Measurements from ENCODE around the gene LMAN2.
"Not testable (repeated sequence)": the region's sequence is repeated elsewhere in the genome, so short reads cannot be mapped to it uniquely, and the experiment has no call there.

LMAN2 gene

GRCh38 chr5:177362610-177363507, 11.4 kb upstream of the LMAN2 start:
- Histone ChIP-seq H3K27me3 (ENCODE audit: control insufficient read depth, insufficient read depth, low read length) (peaks cover 8% of the 10 kb centered on the region), H3K4me3 (ENCODE audit: low read depth, low read length) (peak overlapping the region; percentile 76), H3K4me1 (ENCODE audit: control insufficient read depth, insufficient read depth, low read length) (peaks cover 17% of the 10 kb centered on the region), H3K27ac (ENCODE audit: low read depth, low read length) (peak overlapping the region; percentile 4), H3K9ac (ENCODE audit: low read depth, low read length) (peak overlapping the region; percentile 41; the same call in 1 of the 2 replicates), H3K36me3 (ENCODE audit: control insufficient read depth, insufficient read depth, low read length) (no peaks in the 10 kb centered on the region), H3K9me3 (ENCODE audit: control insufficient read depth, insufficient read depth, low read length) (no peaks in the 10 kb centered on the region)

- Histone ChIP-seq H3K4me3 (ENCODE audit: low read depth, low read length) (no peak overlapping the region; the same call in 1 of the 2 replicates), H3K27me3 (ENCODE audit: control insufficient read depth, insufficient read depth, low read length) (0 out of 2 replicates have a peak, but pooled peaks cover 2% of the 10 kb centered on the region), H3K36me3 (ENCODE audit: control insufficient read depth, insufficient read depth, low read length) (no peaks in the 10 kb centered on the region), H3K27ac (ENCODE audit: low read depth, low read length) (no peak overlapping the region), H3K9ac (ENCODE audit: low read depth, low read length) (no peak overlapping the region), H3K4me1 (ENCODE audit: control insufficient read depth, insufficient read depth, low read length) (peaks cover 17% of the 10 kb centered on the region), H3K9me3 (ENCODE audit: control insufficient read depth, insufficient read depth, low read length) (no peaks in the 10 kb centered on the region)
Observed at GRCh38 chr5:177362292-177362609, 10.8 kb upstream of the LMAN2 start.

- Histone ChIP-seq H3K27me3 (ENCODE audit: control insufficient read depth, insufficient read depth, low read length) (0 out of 2 replicates have a peak, but pooled peaks cover 2% of the 10 kb centered on the region), H3K9me3 (ENCODE audit: control insufficient read depth, insufficient read depth, low read length) (no peaks in the 10 kb centered on the region), H3K27ac (ENCODE audit: low read depth, low read length) (no peak overlapping the region), H3K4me1 (ENCODE audit: control insufficient read depth, insufficient read depth, low read length) (peaks cover 17% of the 10 kb centered on the region), H3K36me3 (ENCODE audit: control insufficient read depth, insufficient read depth, low read length) (no peaks in the 10 kb centered on the region), H3K4me3 (ENCODE audit: low read depth, low read length) (no peak overlapping the region), H3K9ac (ENCODE audit: low read depth, low read length) (no peak overlapping the region)
Observed at GRCh38 chr5:177361418-177362291, 10.2 kb upstream of the LMAN2 start.

GRCh38 chr5:177360740-177361139, 9.3 kb upstream of the LMAN2 start:
- not testable (repeated sequence) for H3K9ac ChIP-seq (ENCODE audit: low read depth, low read length)

GRCh38 chr5:177359860-177360259, 8.4 kb upstream of the LMAN2 start:
- H3K9ac ChIP-seq (ENCODE audit: low read depth, low read length), result no peak overlapping the region
- no peak overlapping the region for H3K27ac ChIP-seq (ENCODE audit: low read depth, low read length)
- H3K4me3 ChIP-seq (ENCODE audit: low read depth, low read length), result no peak overlapping the region
- H3K4me1 ChIP-seq (ENCODE audit: control insufficient read depth, insufficient read depth, low read length), result peaks cover 11% of the 10 kb centered on the region
- no peaks in the 10 kb centered on the region for H3K36me3 ChIP-seq (ENCODE audit: control insufficient read depth, insufficient read depth, low read length)
- 0 out of 2 replicates have a peak, but pooled peaks cover 2% of the 10 kb centered on the region for H3K27me3 ChIP-seq (ENCODE audit: control insufficient read depth, insufficient read depth, low read length)
- no peaks in the 10 kb centered on the region for H3K9me3 ChIP-seq (ENCODE audit: control insufficient read depth, insufficient read depth, low read length)

More at GRCh38 chr5:177360740-177361139, 9.3 kb upstream of the LMAN2 start:
- H3K9me3 ChIP-seq (ENCODE audit: control insufficient read depth, insufficient read depth, low read length); H3K27me3 ChIP-seq (ENCODE audit: control insufficient read depth, insufficient read depth, low read length); H3K36me3 ChIP-seq (ENCODE audit: control insufficient read depth, insufficient read depth, low read length); H3K4me3 ChIP-seq (ENCODE audit: low read depth, low read length); H3K27ac ChIP-seq (ENCODE audit: low read depth, low read length): not testable (repeated sequence)
- peaks cover 11% of the 10 kb centered on the region for H3K4me1 ChIP-seq (ENCODE audit: control insufficient read depth, insufficient read depth, low read length)

- H3K27ac ChIP-seq (ENCODE audit: low read depth, low read length), result no peak overlapping the region
Observed at GRCh38 chr5:177359451-177359851, 8.0 kb upstream of the LMAN2 start.

GRCh38 chr5:177358370-177358819, 6.9 kb upstream of the LMAN2 start:
- H3K4me3 ChIP-seq (ENCODE audit: low read depth, low read length), result no peak overlapping the region

More at GRCh38 chr5:177359451-177359851, 8.0 kb upstream of the LMAN2 start:
- no peak overlapping the region for H3K4me3 ChIP-seq (ENCODE audit: low read depth, low read length)
- no peaks in the 10 kb centered on the region for H3K36me3 ChIP-seq (ENCODE audit: control insufficient read depth, insufficient read depth, low read length)
- H3K9ac ChIP-seq (ENCODE audit: low read depth, low read length), result no peak overlapping the region
- H3K4me1 ChIP-seq (ENCODE audit: control insufficient read depth, insufficient read depth, low read length), result peaks cover 11% of the 10 kb centered on the region
- 0 out of 2 replicates have a peak, but pooled peaks cover 2% of the 10 kb centered on the region for H3K27me3 ChIP-seq (ENCODE audit: control insufficient read depth, insufficient read depth, low read length)
- no peaks in the 10 kb centered on the region for H3K9me3 ChIP-seq (ENCODE audit: control insufficient read depth, insufficient read depth, low read length)

GRCh38 chr5:177357459-177358351, 6.2 kb upstream of the LMAN2 start, which contains the start of gene RGS14:
Gene RGS14 (plus strand): TSS chr5:177357924. CDS start chr5:177358025, 101 bp downstream.
- no peaks in the 10 kb centered on the region for H3K36me3 ChIP-seq (ENCODE audit: control insufficient read depth, insufficient read depth, low read length)
- H3K4me3 ChIP-seq (ENCODE audit: low read depth, low read length), result no peak within 1 kb of the TSS
- no peaks in the 10 kb centered on the region for H3K9me3 ChIP-seq (ENCODE audit: control insufficient read depth, insufficient read depth, low read length)
- H3K9ac ChIP-seq (ENCODE audit: low read depth, low read length), result no peak within 1 kb of the TSS
- H3K27me3 ChIP-seq (ENCODE audit: control insufficient read depth, insufficient read depth, low read length), result 0 out of 2 replicates have a peak, but pooled peaks cover 2% of the 10 kb centered on the region
- peaks cover 10% of the 10 kb centered on the region for H3K4me1 ChIP-seq (ENCODE audit: control insufficient read depth, insufficient read depth, low read length)
- H3K27ac ChIP-seq (ENCODE audit: low read depth, low read length), result no peak within 1 kb of the TSS

More at GRCh38 chr5:177358370-177358819, 6.9 kb upstream of the LMAN2 start:
- no peak overlapping the region for H3K9ac ChIP-seq (ENCODE audit: low read depth, low read length)
- H3K4me1 ChIP-seq (ENCODE audit: control insufficient read depth, insufficient read depth, low read length), result peaks cover 11% of the 10 kb centered on the region
- no peaks in the 10 kb centered on the region for H3K9me3 ChIP-seq (ENCODE audit: control insufficient read depth, insufficient read depth, low read length)
- no peak overlapping the region for H3K27ac ChIP-seq (ENCODE audit: low read depth, low read length)
- H3K36me3 ChIP-seq (ENCODE audit: control insufficient read depth, insufficient read depth, low read length), result no peaks in the 10 kb centered on the region
- 0 out of 2 replicates have a peak, but pooled peaks cover 2% of the 10 kb centered on the region for H3K27me3 ChIP-seq (ENCODE audit: control insufficient read depth, insufficient read depth, low read length)

- Histone ChIP-seq H3K27me3 (ENCODE audit: control insufficient read depth, insufficient read depth, low read length) (0 out of 2 replicates have a peak, but pooled peaks cover under 1% of the 10 kb centered on the region), H3K4me1 (ENCODE audit: control insufficient read depth, insufficient read depth, low read length) (peaks cover 4% of the 10 kb centered on the region), H3K4me3 (ENCODE audit: low read depth, low read length) (no peak overlapping the region), H3K27ac (ENCODE audit: low read depth, low read length) (no peak overlapping the region), H3K9me3 (ENCODE audit: control insufficient read depth, insufficient read depth, low read length) (no peaks in the 10 kb centered on the region), H3K36me3 (ENCODE audit: control insufficient read depth, insufficient read depth, low read length) (no peaks in the 10 kb centered on the region), H3K9ac (ENCODE audit: low read depth, low read length) (no peak overlapping the region)
Observed at GRCh38 chr5:177357146-177357458, 5.6 kb upstream of the LMAN2 start.

GRCh38 chr5:177356746-177357145, 5.3 kb upstream of the LMAN2 start:
- H3K27me3 ChIP-seq (ENCODE audit: control insufficient read depth, insufficient read depth, low read length), result no peaks in the 10 kb centered on the region
- H3K9ac ChIP-seq (ENCODE audit: low read depth, low read length), result no peak overlapping the region
- no peaks in the 10 kb centered on the region for H3K9me3 ChIP-seq (ENCODE audit: control insufficient read depth, insufficient read depth, low read length)
- no peaks in the 10 kb centered on the region for H3K36me3 ChIP-seq (ENCODE audit: control insufficient read depth, insufficient read depth, low read length)
- H3K4me3 ChIP-seq (ENCODE audit: low read depth, low read length), result no peak overlapping the region
- no peak overlapping the region for H3K27ac ChIP-seq (ENCODE audit: low read depth, low read length)
- peaks cover under 1% of the 10 kb centered on the region; the same call in 1 of the 2 replicates for H3K4me1 ChIP-seq (ENCODE audit: control insufficient read depth, insufficient read depth, low read length)

All from HUES48 (cell line).